ENCODE data around the gene COX6B2.
A peak's percentile ranks its signal among the peaks of the same experiment; 100 is the strongest.
"Not testable (repeated sequence)": the region's sequence is repeated elsewhere in the genome, so short reads cannot be mapped to it uniquely, and the experiment has no call there.

COX6B2 gene, protein sequence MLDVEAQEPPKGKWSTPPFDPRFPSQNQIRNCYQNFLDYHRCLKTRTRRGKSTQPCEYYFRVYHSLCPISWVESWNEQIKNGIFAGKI

DNA sequence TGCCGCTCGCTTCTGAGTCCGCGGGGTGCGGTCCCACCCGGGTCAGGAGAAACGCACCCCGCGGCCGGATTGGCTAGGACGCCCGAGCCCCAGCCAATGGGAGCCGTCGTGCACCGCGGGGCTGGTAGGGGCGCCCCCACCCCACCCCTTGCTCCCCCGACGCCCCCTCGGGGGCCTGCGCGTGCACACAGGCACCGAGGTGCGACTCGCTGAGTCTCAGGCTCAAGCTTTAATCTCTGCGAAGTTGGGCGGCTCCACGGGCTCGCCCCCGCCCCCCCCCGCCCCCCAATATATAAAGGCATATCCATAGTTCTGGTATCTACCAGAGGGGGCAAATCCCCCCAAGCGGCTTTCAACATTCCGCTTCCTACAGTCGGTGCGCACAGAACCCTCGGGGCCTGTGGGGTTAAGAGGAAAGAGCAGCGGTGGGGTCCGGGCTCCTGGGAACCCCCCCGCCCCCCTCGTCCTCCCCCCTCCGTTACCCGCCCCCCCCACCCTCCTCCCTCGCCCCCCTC, at the start of gene COX6B2:
Gene COX6B2, minus strand, starts transcription at position 22 of the 515 bp plus-strand sequence. CDS start 198 bp downstream, outside the sequence.
- DNase-seq: no peak

DNA sequence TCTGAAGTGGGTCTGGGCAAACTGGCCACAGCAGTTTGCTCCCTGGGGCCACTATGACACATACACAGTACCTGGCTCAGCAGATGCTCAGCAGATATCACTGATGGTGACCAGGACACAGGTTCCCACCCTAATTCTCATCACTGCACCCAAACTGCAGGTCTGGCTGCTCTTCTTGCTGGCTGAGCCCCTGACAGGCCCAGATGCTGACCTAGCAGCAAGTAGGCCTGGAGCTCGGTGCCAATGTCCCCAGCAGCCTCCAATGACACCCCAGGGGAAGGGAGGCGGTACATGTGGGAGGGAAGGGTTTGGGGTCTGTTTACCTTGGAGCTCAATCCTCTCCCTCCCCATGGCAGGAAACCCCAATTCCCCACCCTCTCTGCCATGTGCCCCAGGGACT, 48.0 kb upstream of the COX6B2 start:
- DNase-seq: no peak

DNA sequence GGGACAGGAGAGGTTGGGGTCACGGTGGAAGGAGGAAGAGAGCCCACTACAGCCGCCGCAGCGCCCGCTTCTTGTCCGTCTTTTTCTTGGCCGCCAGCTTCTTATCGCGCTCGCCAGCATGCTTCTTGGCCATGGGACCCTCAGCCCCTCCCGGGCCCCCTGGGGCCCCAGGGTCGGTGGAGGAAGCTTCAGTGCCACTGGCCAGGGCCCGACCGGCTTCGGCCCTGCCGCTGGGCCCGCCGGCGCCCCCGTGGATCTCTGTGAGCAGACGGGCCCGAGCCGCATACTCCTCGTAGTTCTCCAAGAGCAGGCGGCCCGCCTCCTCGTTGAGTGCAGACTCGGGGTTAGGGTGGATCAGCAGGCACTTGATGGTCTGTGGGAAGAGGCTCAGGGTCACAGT, 46.9 kb upstream of the COX6B2 start:
- DNase-seq: not testable (repeated sequence)

DNA sequence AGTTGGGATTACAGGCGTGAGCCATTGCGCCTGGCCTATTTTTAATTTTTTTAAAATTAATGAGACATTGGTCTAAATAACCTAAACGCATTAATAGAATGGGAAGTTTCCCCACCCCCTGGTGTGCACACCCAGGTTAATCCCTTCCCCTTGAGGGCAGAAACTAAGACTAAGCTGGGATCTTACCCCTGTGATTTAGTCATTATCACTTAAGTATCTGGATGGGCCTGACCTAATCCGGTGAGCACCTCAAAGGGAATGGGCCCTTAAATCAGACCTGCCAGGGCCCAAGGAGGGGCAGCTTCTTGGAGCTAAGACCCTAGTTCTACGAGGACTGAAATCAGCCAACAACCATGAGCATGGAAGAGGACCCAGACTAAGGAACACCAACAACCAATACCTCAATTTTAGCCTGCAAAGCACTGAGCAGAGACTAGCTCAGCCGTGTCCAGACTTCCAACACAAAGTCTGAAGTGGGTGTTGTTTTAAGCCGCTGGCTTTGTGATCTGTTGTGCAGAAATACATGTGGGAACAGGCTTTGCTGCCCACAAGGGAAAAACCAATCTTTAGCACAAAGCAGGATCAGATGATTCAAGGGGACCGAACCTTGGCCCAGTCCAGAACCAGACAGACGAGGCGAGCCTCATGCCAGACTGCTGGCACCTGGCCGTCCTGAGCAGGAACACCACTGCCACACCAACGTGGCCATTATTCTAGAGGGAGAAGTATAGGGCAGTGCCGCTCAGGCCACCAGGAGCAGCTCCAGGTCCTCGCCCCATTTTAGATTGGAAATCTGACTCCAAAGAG, 46.0 kb upstream of the COX6B2 start:
- DNase-seq: no peak

DNA sequence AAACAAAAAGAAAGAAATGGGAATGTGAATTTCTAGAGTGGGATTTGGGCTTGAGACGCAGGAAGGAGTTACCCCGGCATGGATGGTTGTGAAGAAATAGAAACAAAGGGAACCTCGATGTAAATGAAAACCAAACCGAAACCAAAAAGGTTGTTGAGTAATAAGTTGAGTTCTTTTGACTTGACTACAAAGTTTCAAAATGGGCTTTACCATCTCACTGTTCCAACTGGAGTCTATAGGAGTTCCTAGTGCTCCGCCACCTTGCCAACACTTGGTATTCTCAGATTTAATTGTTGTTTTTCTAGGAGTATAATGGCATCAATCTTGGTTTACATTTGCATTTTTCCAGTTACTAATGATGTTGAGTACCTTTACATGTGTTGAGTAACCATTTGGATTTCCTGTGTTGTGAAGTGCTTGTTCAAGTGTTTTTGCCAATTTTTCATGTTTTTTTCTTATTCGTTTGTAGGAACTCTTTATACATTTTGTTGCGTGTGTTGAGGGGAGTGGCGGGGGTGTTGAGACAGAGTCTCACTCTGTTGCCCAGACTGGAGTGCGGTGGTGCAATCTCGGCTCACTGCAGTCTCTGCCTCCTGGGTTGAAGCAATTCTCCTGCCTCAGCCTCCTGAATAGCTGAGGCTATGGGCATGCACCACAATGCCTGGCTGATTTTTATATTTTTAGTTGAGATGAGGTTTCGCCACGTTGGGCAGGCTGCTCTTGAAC, 43.8 kb upstream of the COX6B2 start:
- DNase-seq: no peak

DNA sequence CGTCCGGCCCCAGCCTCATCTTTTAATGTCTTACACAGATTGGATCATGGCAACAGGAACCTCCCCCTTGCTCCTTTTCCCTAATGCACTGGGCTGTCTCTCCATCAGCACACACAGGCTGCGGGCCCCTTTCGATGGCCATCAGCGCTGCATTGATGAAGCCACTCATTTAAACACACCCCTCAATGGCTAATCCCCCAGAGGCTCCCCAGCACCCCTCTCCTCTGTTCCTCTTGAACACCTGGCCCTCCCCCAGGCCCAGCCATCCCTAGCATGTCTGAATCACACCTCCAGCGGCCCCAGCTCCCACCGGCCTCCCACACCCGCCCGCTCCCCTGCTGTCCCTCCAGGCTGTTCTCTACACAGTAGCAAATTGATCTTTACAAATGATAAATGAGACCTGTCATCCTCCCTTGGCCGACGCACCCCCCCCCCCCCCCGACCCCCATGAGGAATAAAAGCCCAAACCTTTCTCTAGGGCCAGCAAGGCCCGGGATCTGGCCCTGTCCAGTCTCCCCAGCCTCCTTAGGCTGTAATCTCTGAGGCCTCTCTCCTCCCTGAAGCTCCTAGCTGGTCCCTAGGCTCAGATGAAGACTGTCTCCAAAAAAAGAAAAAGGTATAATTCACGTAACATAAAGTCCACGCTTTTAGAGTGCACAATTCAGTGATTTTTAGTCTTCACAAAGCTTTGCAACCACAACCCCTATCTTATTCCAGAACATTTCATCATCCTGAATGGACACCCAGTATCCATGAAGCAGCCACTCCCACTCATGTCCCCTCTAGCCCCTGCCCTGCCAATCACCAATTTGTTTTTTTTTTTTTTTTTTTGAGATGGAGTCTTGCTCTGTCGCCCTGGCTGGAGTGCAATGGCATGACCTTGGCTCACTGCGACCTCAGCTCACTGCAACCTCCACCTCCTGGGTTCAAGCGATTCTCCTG, 38.6 kb upstream of the COX6B2 start:
- no peak for DNase-seq

DNA sequence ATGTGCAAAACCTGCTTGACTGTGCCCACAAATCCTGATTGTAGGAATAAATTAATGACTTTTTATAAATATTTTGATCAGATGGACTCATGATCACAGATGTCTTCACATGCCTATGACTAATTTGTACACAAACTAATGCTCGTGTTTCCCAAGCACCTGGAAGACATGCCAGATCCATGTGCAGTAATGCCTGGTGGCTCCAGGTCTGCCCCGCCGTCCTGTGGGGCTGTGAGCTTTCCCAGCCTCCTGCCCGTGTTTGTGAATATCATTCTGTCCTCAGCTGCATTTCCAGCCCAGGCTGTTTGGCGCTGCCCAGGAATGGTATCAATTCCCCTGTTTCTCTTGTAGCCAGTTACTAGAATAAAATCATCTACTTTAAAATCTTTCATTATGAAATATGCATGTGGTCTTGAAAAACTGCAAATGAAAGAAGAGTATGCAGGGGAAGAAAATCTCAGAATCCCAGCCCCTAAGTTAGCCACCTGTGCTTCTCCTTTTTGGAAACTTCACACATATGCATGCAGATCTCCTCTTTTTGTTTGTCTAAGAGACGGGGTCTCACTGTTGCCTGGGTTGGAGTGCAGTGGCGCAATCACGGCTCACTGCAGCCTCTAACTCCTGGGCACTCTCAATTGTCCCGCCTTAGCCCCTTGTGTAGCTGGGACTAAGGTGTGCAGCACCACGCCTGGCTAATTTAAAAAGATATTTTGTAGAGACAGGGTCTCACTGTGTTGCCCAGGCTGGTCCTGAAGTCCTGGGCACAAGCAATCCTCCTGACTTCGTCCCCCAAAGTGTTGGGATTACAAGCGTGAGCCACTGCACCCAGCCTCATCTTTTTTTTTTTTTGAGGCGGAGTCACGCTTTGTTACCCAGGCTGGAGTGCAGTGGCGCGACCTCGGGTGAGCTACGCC, 37.4 kb upstream of the COX6B2 start:
- DNase-seq: no peak

DNA sequence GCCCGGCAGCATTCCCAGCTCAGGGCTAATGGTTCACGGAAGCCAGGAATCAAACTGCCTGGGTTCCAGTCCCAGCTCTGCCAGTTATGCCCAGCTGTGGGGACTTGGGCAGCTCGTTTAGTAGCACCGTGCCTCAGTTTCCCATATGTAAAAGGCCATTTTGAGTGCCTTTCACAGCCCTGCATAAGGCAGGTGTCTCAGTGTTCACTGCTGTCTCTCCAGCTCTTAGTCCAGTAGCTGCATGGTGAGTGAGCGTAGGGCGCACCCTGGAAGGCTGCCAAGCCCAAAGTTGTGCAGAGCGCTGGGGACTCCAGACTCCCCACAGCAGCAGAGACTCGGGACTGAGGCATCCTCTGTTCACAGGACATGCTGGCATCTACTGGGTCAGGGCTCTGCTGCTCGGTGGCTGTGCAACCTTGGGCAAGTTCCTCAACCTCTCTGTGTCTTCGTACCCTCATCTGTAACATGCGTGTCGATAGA, 36.7 kb upstream of the COX6B2 start:
- DNase-seq: no peak

DNA sequence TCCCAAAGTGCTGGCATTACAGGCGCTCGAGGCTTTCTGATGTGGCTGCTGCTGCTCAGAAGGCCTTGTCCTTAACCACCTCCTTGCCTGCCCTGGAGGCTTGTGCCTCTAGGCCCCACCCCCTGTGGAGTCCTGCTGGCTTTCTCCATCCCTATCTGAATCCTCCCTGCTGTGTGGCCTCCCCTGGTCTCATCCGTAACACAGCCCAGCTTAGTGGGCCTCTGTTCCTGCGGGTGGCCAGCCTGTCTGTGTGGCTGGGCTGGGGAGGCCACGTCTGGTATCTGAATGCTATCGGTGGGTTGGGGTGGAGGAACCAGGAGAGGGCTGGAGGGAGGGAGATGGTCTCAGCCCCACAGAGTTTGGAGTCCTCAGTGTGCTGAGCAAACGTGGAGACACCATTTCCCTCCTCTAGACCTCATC, 36.0 kb upstream of the COX6B2 start:
- no peak for DNase-seq

DNA sequence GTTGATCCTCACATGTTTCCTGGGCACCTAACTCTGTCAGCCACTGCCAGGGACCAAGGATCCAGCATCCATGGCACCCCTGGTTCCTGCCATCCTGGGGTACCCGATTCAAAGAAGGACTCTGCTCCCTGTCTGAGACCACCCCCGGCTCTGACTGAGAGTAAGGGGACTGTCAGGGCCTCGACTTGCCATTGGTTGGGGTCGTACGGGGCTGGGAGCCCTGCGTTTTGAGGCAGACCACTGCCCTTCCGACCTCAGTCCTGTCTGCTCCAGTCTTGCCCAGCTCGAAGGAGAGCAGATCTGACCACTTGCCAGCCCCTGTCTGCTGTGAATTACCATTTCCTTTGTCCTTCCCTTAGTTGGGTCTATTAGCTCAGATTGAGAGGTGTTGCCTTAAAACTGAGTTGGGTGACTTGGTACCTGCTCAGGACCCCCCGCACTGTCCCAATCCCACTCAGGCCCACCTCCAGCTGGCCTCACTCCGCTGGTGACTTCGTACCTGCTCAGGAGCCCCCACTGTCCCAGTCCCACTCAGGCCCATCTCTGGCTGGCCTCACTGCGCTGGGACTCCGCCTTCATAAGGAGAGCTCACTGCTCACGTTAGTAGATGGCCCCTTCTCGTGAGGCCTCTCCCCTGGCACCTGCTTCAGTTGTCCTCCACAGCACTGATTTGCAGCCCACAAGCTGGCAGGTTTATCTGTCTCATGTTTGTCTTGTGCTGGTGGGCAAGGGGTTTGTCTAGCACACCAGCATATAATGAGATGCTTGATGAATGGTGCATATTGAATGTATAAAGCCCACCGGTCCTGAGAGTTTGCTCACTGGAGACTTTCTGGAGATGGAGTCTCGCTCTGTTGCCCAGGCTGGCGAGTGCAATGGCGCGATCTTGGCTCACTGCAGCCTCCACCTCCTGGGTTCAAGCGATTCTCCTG, 35.1 kb upstream of the COX6B2 start:
- DNase-seq: no peak

DNA sequence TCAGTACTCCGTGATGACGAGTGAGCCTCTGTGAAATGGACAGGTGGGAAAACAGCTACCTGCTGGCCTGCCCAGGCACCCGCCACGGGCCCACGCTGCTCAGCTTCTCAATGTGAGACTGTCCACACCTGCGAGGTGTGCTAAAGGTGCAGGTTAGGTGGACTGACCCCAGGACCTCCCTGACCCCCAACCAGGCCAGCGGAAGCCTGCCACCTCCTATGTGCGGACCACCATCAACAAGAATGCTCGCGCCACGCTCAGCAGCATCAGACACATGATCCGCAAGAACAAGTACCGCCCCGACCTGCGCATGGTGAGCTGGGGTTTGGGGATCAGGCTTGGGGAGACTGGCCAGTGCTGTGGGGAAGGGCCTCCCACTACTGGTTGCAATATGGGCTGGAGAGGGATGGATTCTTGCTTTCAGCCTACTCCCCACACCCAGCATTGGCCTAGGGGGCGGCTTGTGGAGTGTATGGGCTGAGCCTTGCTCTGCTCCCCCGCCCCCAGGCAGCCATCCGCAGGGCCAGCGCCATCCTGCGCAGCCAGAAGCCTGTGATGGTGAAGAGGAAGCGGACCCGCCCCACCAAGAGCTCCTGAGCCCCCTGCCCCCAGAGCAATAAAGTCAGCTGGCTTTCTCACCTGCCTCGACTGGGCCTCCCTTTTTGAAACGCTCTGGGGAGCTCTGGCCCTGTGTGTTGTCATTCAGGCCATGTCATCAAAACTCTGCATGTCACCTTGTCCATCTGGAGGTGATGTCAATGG, 33.4 kb upstream of the COX6B2 start:
- DNase-seq: no peak

DNA sequence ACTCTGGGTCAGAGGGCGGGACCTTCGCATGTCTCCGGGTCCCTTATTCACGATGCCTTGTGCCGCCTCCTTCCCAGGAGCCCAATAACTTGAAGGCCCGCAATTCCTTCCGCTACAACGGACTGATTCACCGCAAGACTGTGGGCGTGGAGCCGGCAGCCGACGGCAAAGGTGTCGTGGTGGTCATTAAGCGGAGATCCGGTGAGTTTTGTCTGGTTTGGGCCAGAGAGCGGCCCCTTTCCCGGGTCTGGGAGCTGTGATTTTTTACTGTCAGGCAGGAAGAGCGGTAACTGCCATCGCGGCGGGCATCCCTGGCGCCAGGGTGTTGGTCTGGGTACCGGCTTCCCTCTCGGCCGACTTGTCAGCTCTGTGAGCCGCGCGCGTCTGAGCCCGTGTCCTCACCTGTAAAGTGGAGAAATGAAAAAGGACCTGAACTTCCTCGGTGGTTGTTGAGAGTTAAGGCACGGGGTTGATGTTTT, 32.0 kb upstream of the COX6B2 start:
- no peak for DNase-seq

DNA sequence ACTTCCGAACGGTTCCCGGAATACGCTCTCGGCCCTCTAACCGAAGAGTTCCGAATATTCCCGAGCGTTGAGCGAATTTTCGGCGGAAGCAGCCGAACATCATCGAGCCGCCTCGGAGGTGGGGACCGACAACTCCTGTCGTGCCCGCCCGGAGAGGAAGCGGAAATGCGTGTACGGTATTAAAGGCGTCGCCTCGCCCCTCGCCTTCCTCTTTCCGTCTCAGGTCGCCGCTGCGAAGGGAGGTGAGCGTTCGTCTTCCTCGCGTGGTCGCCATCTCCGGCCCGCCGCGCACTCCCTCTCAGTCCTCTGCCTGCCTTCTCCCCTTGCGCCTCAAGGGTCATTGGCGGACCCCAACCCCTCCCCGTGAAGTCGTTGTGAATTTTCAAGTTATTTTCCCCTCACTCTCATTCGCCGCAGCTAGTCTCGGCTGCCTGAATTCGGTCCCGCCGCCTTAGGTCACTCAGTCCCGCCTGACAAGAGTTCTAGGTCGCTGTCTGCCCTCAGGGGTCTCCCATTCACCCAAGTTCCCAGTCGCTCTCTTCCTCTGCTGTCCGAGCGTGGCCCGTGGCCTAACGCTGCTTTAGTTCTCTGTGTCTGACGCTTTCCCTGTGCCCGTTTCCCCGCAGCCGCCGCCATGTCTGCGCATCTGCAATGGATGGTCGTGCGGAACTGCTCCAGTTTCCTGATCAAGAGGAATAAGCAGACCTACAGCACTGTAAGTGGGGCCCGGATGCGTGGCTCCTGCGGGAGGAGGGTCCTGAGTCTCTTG, 31.4 kb upstream of the COX6B2 start, which contains the start of gene RPL28:
Gene RPL28, plus strand, starts transcription at position 209 of the 769 bp plus-strand sequence. Its CDS starts 426 bp downstream, at position 635.
- peak; percentile 97 for DNase-seq

DNA sequence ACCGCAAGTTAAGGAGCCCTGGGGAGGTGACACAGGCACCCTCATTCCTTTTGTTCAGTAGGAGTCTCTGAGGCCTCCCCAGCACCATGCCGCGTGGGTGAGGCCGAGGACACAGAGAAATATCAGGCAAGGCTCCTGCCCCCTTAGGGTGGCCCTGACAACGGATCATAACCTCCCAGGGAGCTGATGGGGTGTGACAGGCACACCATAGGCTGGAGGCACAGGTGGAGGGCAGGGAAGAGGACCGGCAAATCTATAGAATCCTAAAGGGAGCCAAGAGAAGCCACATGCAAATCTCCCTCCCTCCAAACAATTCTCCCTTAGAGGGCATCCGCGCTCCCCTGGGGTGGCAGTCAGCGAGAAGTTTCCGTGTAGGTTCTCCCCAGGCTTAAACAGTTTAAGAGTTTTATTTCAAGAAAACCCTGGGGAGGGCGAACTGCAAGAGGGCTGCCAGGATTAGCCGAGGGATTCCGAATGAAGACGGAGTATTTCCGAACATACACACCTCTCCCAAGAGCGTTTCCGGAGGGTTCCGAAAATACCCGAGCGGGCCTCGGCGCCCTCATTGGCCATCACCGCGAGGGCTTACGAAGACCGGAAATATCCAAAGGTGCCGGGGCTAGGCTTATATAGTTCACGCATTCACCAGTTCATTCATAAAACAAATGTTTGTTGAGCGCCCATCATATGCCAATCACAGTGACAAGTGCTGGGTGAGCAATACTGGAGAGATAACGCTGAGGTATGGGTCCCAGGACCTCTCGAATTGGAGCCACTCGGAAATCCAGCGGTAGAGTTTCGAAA, 30.6 kb upstream of the COX6B2 start:
- peak; percentile 90 for DNase-seq

DNA sequence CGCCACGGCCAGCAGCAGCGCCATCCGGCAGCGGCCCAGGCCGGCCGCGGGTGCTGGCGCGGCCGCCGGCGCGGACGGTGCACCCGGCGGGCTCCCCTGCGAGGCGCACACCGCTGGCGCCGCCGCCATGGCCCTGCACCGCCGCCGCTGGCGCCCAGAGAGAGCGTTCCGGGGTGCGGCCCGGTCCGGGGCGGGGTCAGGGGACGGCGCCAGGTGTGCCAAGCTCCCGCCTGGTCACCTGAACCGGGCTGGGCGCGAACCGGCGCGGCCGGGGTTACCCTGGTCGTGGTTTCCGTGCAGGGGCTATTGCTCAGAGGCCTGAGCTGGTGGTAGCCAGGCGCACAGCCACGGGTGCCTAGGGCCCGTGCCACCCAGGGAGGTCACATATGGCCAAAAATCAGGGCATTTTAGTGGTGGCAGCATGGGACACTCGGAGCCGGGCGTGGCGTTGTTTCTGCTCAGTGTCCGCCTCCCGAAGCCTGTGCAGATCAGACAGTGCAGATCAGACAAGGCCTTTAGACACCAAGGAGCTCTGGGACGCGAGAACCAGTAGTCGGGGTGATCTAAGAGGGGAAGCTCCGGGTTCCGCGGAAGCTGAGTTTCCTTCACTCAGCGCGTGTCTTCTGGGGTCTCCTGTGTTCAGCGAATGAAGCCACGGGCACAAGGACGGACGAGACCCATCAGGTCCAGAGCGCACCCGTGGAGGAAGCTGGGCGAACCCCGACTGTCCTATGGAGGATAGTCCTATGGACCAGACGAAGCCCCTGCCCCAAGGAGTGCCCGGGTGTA, 29.8 kb upstream of the COX6B2 start, which contains the start of gene TMEM238:
Gene TMEM238, minus strand, starts transcription at position 162 of the 789 bp plus-strand sequence. Its CDS starts 33 bp downstream, at position 129.
- peak; percentile 33 for DNase-seq

All from DMS79 (cell line).